Lower lobe of right lung (tissue), 2 donors: Measurements from ENCODE around the gene CDCA8. TPM values are rescaled to one million over a fixed set of nuclear protein-coding genes. Genes with fewer than 3 reads are reported as not detected.
"Not testable (repeated sequence)": the region's sequence is repeated elsewhere in the genome, so short reads cannot be mapped to it uniquely, and the experiment has no call there.

ENCODE experiments used
- ATAC-seq, 2 donors: fragments of 200-7000 bp; cut with Tn5 transposase; one replicate each; pipeline ENCODE4 v1.9.1; 2020 to 2022; ENCODE audit warnings: mild to moderate bottlenecking in 2 of 2, moderate library complexity in 2 of 2
- DNase-seq: peaks from one replicate; pipeline ENCODE4 v3.0.0-alpha.2; 2020
- H3K27ac ChIP-seq: fragments of 200-600 bp; one replicate; pipeline ENCODE4 v1.8.0; 2022
- H3K27me3 ChIP-seq: fragments of 200-600 bp; one replicate; pipeline ENCODE4 v1.8.0; 2022; ENCODE audit warnings: low read depth
- H3K36me3 ChIP-seq: fragments of 200-600 bp; one replicate; pipeline ENCODE4 v1.8.0; 2022; ENCODE audit warnings: mild to moderate bottlenecking
- H3K4me1 ChIP-seq: fragments of 200-600 bp; one replicate; pipeline ENCODE4 v1.8.0; 2022
- H3K4me3 ChIP-seq: fragments of 200-600 bp; one replicate; pipeline ENCODE4 v1.8.0; 2022; ENCODE audit warnings: mild to moderate bottlenecking
- H3K9me3 ChIP-seq: fragments of 200-600 bp; one replicate; pipeline ENCODE4 v1.8.0; 2022
- CTCF ChIP-seq: fragments of 200-600 bp; IDR thresholded peaks from one replicate; pipeline ENCODE4 v1.8.0; 2022; ENCODE audit warnings: antibody characterized with exemption, mild to moderate bottlenecking
- intact Hi-C: fragments of 100-400 bp; cut with DNase I; formaldehyde crosslinking; loops from one replicate; pipeline ENCODE4 v1.11.0; 2022
- total RNA-seq: library from RNA; stranded (reverse); fragmentation: NEBNext Ultra II Directional; extraction: Animal tissue kit (Norgen Biotek cat#: 25700); gene quantifications from one replicate; pipeline ENCODE4 v1.2.1, GENCODE V29; 2021
- donor health status: DM: no; HTN: yes; CAD: no; lungs with severe emphysema.

CDCA8 gene
- total RNA-seq, 1 donor from 2014 or later = 1.7 TPM

GRCh38 chr1:37731312-37732019 is 39.1 kb downstream of the CDCA8 start:
- ATAC-seq = no peak
- DNase-seq = no peak
- no peak overlapping the region for H3K27ac ChIP-seq
- no peaks in the 10 kb centered on the region for H3K9me3 ChIP-seq
- H3K4me3 ChIP-seq = no peak overlapping the region
- no peaks in the 10 kb centered on the region for H3K4me1 ChIP-seq
- H3K27me3 ChIP-seq = peaks cover 18% of the 10 kb centered on the region
- no peaks in the 10 kb centered on the region for H3K36me3 ChIP-seq
- intact Hi-C loops = no loop called here
- no peak for TF ChIP-seq CTCF

- Histone ChIP-seq H3K27me3 (peaks cover 18% of the 10 kb centered on the region), H3K9me3 (no peaks in the 10 kb centered on the region), H3K27ac (no peak overlapping the region), H3K4me3 (no peak overlapping the region), H3K4me1 (no peaks in the 10 kb centered on the region), H3K36me3 (no peaks in the 10 kb centered on the region)
- ATAC-seq = no peak
- intact Hi-C loops = no loop called here
- TF ChIP-seq CTCF = no peak
- no peak for DNase-seq
Measured at GRCh38 chr1:37732111-37732780, 39.9 kb downstream of the CDCA8 start.

- intact Hi-C loops = no loop called here
- ATAC-seq = peak; percentile 11 to 39
Measured at GRCh38 chr1:37734629-37735591, 42.6 kb downstream of the CDCA8 start.

GRCh38 chr1:37737975-37738374 is 45.7 kb downstream of the CDCA8 start:
- H3K4me3 ChIP-seq, DNase-seq, intact Hi-C loops, H3K9me3 ChIP-seq, H3K27ac ChIP-seq, H3K36me3 ChIP-seq, H3K4me1 ChIP-seq, ATAC-seq: not testable (repeated sequence)
- H3K27me3 ChIP-seq = peaks cover 28% of the 10 kb centered on the region

More at GRCh38 chr1:37734629-37735591, 42.6 kb downstream of the CDCA8 start:
- TF ChIP-seq CTCF = no peak
- Histone ChIP-seq H3K27me3 (peaks cover 18% of the 10 kb centered on the region), H3K9me3 (no peaks in the 10 kb centered on the region), H3K27ac (no peak overlapping the region), H3K4me1 (no peaks in the 10 kb centered on the region), H3K36me3 (no peaks in the 10 kb centered on the region), H3K4me3 (no peak overlapping the region)
- no peak for DNase-seq

- H3K4me3 ChIP-seq, intact Hi-C loops, ATAC-seq, H3K9me3 ChIP-seq, H3K27ac ChIP-seq, DNase-seq, H3K4me1 ChIP-seq, H3K36me3 ChIP-seq: not testable (repeated sequence)
- H3K27me3 ChIP-seq = peaks cover 24% of the 10 kb centered on the region
Measured at GRCh38 chr1:37738619-37739018, 46.3 kb downstream of the CDCA8 start.

- Histone ChIP-seq H3K9me3 (no peaks in the 10 kb centered on the region), H3K27me3 (peaks cover 23% of the 10 kb centered on the region), H3K4me3 (no peak overlapping the region), H3K27ac (no peak overlapping the region), H3K36me3 (no peaks in the 10 kb centered on the region), H3K4me1 (no peaks in the 10 kb centered on the region)
- ATAC-seq = peak; percentile 66 to 73
- intact Hi-C loops = no loop called here
- no peak for TF ChIP-seq CTCF
- no peak for DNase-seq
Measured at GRCh38 chr1:37739222-37739621, 46.9 kb downstream of the CDCA8 start.
